Activated gamma-delta T cell treated with Interleukin-2 at 50 U/mL for 16 hours (primary cell): ENCODE measurements around the gene SPECC1.
"Not testable (repeated sequence)": the region's sequence is repeated elsewhere in the genome, so short reads cannot be mapped to it uniquely, and the experiment has no call there.

Experiments used
- DNase-seq: peaks from one replicate; pipeline ENCODE4 v3.0.0-alpha.2; 2020

Gene SPECC1

DNA sequence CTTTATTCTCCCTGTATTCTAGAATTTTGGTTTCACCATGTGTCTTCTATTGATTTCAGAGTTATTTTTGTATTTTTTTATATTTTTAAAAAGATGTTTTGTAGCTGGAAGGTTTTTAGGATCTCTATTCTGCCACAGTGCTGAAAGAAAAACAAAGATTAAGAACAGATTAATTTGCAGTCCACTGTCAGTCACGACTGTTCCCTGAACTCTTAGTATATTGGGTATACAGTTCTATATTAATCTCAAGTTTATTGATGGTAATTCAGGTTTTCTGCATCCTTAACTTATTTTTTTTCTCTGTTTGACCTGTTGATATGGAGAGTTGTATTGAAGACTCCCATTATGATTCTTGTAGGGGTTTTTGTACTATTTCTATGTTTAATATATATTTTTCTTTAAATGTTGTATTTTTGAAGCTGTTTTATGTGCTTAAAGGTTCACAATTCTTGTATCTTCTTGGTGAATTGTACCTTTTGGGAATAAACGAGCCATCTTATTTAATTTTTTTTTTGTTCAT is 2.9 kb downstream of the SPECC1 start:
- no peak for DNase-seq

DNA sequence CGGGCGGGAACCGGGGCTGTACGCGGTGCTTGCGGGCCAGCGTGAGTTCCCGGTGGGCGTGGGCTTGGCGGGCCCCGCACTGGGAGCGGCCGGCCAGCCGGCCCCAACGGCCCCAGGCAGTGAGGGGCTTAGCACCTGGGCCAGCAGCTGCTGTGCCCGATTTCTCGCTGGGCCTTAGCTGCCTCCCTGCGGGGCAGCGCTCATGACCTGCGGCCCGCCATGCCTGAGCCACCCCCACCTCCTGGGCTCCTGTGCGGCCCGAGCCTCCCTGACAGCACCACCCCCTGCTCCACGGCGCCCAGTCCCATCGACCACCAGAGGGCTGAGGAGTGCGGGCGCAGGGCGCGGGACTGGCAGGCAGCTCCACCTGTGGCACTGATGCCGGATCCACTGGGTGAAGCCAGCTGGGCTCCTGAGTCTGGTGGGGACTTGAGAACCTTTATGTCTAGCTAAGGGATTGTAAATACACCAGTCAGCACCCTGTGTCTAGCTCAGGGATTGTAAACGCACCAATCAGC is 7.4 kb downstream of the SPECC1 start:
- not testable (repeated sequence) for DNase-seq

DNA sequence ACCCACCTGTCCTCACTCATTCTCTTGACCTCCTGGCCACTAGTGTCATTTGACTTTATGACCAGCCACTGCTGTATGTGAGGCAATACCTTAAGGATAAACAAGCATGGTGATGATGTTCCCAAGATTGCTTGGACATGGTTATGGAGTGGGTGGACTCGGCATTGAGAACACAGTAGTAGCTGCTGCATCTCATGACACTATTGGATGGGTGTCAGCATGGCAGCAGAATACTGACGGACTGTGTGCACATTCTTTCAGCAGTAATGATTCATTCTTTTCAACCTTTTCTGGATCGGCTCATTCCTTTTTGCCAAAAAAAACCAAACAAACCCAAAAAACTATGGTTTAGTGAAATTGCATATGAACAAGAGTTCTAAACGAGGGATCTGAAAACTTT is 13.5 kb downstream of the SPECC1 start:
- no peak for DNase-seq

DNA sequence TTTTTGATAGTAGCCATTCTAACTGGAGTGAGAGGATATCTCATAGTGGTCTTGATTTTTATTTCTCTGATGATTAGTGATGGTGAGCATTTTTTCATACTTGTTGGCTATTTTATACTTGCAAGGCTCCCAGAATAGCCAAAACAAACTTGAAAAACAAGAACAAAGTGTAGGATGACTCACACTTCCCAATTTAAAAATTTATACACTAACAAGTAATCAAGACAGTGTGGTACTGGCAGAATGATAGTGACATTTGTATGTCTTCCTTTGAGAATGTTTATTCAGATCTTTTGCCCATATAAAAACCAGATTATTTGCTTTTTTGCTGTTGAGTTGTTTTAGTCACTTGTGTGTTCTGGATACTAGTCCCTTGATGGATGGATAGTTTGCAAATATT is 17.8 kb downstream of the SPECC1 start:
- DNase-seq = no peak

DNA sequence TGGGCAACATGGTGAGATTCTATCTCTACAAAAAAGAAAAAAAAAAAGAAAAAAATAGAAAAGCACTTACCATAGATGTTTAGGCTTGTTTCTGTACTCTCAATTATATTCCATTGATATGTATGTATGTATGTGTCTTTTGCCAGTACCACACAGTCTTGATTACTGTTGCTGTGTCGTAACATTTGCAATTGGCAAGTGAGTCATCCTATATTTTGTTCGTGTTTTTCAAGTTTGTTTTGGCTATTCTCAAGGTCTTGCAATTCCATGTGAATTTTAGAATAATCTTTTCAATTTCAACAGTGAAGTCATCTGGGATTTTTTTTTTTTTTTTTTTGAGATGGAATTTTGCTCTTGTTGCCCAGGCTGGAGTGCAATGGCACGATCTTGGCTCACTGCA is 19.3 kb downstream of the SPECC1 start:
- no peak for DNase-seq

DNA sequence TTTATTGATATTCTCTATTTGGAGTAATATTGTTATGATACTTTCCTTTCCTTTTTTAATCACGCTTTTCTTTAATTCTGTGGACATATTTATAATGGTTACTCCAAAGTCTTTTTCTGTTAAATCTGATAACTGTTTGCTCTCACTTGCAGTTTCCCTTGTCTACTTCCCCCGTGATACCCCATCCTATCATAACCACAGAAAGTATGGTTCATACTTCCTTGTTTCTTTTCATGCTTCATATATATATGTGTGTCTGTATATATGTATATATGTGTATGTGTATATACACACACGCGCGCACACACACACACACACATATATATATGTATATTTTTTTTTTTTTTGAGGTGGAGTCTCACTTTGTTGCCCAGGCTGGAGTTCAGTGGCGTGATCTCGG is 23.5 kb downstream of the SPECC1 start:
- no peak for DNase-seq

DNA sequence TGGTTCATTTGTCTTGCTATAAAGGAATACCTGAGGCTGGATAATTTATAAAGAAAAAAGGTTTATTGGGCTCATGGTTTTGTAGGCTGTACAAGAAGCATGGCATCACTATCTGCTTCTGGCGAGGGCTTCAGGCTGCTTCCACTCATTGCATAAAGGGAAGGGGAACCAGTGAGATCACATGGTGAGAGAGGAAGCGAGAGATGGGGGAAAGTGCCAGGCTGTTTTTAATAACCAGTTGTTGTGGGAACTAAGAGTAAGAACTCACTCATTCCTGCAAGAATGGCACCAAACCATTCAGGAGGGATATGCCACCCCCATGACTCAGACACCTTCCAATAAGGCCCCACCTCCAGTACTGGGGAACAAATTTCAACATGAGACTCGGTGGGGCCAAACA is 24.3 kb downstream of the SPECC1 start:
- no peak for DNase-seq

DNA sequence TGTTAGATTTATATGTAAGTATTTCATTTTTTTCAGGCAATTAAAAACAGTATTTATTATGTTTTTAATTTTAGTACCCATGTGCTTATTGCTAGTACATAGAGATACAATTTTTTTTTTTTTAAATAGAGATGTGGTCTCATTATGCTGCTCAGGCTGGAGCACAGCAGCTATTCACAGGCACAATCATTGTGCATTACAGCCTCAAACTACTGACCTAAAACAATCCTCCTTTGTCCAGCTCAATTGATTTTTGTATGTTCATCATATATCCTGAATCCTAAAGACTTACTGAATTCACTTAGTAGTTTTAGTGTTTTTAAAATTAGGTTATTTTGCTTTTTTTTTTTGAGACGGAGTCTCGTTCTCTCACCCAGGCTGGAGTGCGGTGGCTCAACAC is 26.3 kb downstream of the SPECC1 start:
- no peak for DNase-seq

DNA sequence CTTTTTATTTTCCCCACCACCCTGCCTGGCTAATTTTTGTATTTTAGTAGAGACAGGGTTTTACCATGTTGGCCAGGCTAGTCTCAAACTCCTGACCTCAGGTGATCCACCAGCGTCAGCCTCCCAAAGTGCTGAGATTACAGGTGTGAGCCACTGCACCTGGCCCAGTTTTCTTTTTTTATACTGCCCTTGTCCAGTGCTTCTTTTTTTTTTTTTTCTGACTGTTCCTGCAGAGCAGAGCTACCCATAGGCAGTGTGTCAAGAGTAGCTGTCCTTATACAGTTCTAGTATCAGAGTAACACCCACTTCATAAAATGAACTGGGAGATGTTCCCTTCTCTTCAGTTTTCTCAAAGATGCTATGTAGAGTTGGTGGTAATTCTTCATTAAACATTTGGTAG is 28.1 kb downstream of the SPECC1 start:
- DNase-seq = not testable (repeated sequence)

DNA sequence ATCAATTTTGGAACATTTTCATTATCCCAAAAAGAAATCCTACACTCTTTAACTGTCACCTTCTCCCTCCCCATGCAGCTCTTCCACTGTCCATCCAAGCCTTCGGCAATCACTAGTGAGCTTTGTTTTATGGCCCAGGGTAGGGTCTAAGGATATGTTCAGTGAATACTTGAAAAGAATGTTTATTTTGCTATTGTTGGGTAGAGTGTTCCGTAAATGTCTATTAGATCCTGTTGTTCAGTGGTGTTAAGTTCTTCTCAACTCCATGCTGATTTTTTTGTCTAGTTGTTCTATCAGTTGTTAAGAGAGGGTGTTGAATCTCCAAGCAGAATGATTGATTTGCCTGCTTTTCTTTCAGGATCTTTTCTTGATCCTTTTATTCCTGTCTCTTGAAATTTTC is 29.9 kb downstream of the SPECC1 start:
- DNase-seq = no peak

DNA sequence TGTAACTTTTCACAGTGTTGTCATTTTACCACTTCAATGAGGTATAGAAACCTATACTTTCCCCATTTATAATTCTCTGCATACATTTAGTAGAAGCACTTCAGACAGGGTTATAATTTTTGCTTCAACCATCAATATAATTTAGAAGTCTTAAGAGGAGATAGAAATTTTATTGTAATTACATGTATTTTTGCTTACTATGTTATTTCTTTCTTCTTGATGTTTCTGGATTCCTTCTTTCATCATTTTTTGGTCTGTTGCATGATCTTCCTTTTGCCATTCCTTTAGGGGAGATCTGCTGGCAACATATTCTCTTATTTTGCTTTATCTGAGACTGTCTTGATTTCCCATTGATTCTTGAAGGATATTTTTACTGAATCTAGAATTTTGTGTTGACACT is 31.1 kb downstream of the SPECC1 start:
- DNase-seq = no peak

DNA sequence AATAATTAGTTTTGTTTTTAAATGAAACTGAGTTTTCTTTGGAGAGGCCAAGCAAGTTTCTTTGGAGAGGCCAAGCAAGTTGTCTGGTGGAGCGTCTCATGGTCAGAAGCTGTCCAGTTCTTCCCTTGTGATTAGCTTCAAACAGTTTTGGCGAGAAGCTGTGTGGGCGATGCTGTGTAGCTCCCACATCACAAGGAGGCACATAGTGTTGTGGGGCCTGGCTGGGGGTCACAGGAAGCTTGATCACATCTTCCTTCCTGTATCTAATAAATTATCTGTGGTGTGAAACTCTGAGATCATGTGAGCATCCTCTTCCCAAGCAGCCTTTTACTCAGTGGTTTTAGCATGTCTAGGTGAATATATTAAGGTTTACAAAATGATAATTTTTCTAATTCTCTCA is 33.9 kb downstream of the SPECC1 start:
- DNase-seq = no peak

DNA sequence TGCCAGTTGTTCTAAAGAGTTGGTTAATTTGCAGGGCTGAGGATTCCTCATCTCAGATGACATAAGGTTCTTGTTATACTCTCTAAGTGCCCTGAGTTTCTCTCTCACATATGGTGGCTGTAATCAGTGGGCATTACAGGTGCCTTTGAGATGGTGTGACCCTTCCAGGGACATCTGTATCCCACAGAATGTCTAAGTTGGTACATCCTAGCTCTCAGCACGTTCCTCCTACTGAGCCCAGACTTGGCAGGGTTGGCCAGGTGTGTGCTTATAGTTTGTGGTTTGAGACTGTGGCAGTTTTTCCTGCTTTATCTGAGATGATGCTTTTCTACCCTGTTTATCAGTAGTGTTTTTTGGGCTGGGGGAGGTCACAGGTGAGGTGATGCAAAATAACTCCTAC is 36.3 kb downstream of the SPECC1 start:
- no peak for DNase-seq

DNA sequence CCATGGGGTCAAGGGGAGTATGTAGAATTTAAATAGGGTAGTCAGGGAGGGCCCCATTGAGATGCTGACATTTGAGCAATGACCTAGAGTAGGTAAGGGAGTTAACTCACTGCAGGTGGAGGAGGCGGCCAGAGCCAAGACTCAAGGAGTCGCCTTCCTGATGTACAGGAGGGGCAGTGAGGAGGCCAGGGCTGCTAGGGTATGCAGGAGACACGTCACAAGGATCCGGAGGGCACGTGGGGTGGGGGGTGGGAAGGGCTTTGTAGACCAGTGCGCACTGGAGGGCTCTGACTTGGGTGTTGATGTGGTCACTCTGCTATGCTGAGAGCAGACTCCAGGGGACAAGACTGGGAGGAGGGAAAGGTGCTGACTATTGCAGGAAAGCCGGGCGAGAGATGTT is 37.5 kb downstream of the SPECC1 start:
- DNase-seq = no peak

DNA sequence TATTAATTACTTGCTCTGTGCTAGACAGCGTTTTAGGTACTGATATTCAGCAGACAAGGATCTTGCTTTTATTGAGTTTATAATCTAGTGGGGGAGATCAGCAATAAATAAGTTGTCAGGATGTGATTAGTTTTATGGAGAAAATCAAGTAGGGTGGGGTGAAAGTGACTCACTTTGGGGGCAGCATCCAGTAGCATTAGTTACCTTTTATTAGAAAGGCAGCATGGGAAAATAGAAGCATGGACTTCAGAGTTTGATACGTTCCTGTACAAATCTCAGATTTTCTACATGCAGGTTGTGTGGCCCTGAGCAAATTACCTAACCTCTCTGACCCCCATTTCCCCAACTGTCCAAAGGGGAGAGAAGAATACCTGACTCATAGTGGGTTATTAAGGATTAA is 42.5 kb downstream of the SPECC1 start:
- no peak for DNase-seq

DNA sequence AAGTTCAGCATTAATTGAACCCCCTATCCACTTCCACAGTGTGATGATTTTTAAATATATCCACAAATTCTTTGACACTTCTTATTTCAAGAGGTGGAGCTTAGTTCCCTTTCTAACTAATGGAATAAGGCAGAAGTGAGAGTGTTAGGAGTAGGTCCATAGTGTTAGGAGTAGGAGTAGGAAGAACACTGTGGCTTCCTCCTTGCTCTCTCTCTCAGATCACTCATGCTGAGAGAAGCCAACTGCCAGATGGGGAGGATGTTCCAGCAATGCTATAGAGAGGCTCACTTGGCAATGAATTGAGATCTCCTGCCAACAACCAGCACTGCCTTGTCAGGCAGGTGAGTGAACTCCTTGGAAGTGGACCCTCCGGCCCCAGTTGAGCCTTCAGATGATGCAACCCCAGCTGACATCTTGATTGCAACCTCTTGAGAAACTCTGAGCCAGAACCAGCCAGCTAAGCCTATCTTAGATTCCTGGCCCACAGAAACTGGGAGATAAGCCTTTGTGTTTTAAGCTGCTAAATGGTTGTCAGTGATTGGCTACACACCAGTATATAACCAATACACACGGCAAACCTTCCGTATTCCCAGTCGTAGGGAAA is 44.3 kb downstream of the SPECC1 start:
- DNase-seq = no peak

DNA sequence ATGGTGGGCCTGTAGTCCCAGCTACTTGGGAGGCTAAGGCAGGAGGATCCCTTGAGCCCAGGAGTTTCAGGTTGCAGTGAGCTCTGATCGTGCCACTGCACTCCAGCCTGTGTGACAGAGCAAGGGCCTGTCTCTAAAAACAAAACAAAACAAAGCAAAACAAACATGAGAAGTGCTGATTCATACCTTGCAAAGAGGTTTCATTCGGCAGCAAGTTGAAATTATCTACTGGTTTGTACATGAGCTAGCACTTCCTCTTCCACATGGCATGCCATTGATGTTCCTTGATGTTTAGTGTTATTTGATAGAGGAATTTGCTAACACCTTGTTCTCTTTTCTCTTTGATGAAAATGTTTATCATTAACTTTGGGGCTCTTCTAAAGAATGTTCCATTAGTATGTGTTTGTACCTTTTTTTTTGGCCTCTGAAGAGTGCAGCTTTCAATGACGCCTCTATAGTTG is 50.6 kb downstream of the SPECC1 start:
- no peak for DNase-seq

DNA sequence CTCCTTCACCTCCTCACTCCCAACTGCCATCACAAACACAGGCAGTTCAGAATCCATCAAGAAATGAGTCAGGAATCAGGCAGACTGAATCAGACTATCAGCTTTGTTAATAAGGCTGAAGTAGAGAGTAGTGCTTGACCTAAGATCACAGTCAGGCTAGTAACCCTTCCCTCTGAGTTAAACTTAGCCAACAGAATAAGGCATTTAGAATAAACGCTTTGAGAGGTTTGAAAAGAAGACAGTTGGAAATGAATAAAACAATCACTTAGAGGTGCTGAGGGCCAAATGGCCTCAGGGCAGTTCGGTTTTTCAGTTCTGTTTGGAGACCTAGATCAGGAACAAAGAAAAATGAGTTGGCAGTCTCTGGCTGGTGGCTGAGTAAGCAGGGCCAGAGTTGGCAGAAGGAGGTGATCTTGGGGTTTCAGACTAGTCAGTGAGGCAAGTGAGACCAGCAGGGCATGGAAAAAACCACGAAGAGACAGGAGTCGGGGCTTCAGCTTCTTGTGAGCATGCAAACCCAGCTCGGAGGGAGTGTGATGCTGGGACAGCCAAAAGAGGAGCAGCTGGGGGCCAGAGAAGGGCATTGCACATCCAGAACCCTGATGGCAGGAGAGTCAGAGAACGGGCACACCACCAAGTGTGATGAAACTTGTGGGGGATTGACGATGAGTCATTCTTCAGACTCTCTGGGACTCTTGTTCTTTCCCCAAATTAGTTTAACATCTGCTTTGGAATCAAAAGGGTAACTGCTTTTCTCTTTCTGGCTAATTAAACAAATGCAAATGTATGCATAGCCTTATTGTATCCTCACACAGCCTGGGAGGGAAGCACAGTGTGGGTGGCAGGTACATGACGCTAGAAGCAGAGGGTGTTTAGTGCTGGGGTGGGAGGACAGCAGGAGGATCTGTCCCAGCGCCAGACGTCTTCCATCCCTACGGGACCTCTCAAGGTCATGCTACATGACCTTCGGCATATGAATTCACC is 54.8 kb downstream of the SPECC1 start:
- no peak for DNase-seq

DNA sequence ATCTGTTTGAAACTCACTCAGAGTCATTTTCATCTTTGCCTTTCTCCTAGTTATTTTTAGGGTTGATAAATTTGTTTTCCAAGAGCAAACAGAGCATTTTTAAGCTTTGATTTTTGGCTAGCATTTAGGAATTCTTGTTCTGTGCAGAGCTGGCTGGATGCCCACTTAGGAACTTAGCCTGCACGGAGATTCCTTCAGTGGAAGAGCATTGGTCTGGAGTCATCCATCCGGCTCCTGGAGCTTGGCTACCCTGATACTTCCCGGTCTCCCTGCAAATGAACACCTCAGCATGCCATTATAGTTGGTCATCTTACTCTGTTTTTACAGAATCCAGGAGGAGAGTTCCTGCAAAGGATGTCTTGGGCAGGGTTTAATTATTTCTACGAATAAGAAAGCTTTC is 57.1 kb downstream of the SPECC1 start:
- DNase-seq = no peak

DNA sequence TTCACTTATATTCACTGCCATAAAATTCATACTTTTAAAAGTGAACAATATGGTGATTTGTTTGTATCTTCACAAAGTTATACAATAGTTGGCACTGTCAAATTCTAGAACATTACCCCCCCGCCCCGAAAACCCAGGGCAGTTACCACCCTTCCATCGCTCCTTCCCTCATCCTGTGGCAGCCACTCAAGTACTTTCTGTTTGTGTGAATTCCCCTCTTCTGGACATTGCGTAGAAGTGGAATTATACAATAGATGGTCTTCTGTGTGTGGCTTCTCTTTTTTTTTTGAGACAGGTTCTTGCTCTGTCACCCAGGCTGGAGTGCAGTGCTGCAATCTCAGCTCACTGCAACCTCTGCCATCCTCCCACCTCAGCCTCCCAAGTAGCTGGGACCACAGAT is 58.6 kb downstream of the SPECC1 start:
- DNase-seq = no peak

DNA sequence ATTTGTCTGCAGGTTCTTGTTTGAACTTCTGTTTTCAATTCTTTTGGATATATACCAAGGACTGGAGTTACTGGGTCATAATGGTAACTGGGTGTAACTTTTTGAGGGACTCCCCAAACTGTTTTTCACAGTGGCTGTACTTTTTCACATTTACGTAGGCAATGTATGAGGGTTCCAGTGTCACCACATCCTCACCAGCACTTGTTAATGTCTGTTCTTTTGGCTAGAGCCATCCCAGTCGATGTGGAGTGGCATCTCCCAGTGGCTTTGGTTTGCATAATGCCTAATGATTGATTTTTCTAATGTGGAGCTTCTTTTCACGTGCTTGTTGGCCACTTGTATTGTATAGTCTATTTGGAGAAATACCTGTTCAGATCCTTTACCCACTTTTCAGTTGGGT is 59.3 kb downstream of the SPECC1 start:
- no peak for DNase-seq

DNA sequence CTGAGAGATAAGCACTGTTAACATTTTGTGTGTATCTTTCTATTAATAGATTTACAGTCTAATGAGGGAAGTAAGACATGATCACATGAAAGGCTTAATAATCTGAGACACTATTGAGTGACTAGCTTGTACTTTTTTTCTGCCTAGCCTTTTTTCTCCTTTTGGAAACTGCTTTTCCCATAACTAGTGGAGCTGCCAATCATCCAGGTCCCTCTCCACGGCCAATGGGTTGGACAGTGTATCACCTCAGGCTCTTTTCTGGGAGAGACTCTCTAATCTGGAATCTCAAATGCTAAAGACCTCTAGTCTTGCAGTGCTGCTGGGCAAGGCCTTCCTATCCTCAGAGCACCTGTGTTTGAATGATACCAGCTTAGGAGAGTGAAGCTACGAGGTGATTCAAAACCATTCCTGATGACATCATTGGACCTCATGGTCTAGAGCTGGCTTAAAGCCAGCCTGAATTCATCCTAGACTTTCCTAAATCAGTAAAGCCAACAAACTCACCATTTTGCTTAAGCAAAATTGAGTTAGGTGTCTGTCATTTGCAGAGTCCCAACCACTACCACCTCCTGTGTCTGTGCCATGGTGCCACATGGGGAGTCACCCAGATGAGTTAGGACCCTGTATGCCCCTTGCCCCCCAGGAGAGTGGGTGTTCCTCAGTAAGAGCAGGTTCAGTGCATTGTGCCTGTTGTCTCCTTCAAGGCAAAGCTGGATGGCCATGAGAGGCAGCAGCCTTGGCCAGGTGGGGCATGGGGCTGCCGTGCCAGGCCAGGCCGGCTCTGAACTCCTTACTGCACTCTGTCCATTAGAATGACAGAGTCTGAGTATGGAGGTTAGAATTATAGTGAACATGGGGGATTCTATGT is 62.9 kb downstream of the SPECC1 start:
- no peak for DNase-seq

DNA sequence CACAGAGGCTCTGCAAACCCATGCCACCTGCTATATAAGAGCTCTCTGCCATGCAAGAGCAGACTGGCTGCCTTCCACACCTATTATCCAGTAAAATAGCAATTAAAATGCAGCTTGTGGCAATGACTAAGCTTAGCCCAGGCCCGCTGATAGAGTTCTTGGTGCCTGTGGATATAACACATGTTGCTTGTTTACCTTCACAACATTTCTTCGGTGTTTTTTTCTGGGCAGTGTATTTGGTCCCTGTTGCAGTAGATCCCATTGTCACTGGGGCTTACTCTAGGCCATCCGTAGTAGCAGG is 63.5 kb downstream of the SPECC1 start:
- DNase-seq = no peak
